Embryonic facial prominence (tissue), 1 donor: ENCODE data around the gene GRAPL.
A peak's percentile ranks its signal among the peaks of the same experiment; 100 is the strongest.
"Not testable (repeated sequence)": the region's sequence is repeated elsewhere in the genome, so short reads cannot be mapped to it uniquely, and the experiment has no call there.

Experiments
- DNase-seq: peaks from one replicate; pipeline ENCODE4 v3.0.0-alpha.2; 2016; ENCODE audit errors: extremely low spot score

GRAPL gene

GRCh38 chr17:19127148-19127980 lies at the start of gene GRAPL:
GRAPL (plus strand) TSS chr17:19127589; CDS start chr17:19127620, 31 bp downstream.
- DNase-seq: not testable (repeated sequence)

- DNase-seq: not testable (repeated sequence)
Observed at GRCh38 chr17:19088804-19089685, 38.3 kb upstream of the GRAPL start.

GRCh38 chr17:19090058-19090772 lies 37.2 kb upstream of the GRAPL start:
- not testable (repeated sequence) for DNase-seq

GRCh38 chr17:19092737-19093683 lies 34.4 kb upstream of the GRAPL start:
- not testable (repeated sequence) for DNase-seq

GRCh38 chr17:19093684-19094438 lies 33.5 kb upstream of the GRAPL start:
- DNase-seq: not testable (repeated sequence)

GRCh38 chr17:19108517-19108916 lies 18.9 kb upstream of the GRAPL start:
- DNase-seq: not testable (repeated sequence)

GRCh38 chr17:19110189-19111097 lies 16.9 kb upstream of the GRAPL start:
- DNase-seq: not testable (repeated sequence)

GRCh38 chr17:19111111-19111711 lies 16.2 kb upstream of the GRAPL start:
- DNase-seq: peak; percentile 6

- DNase-seq: peak; percentile 67
Observed at GRCh38 chr17:19111801-19112458, 15.5 kb upstream of the GRAPL start.

GRCh38 chr17:19112459-19112826 lies 14.9 kb upstream of the GRAPL start:
- peak; percentile 34 for DNase-seq

GRCh38 chr17:19118695-19119094 lies 8.7 kb upstream of the GRAPL start:
- DNase-seq: not testable (repeated sequence)

GRCh38 chr17:19125289-19125688 lies 2.1 kb upstream of the GRAPL start:
- DNase-seq: not testable (repeated sequence)

- not testable (repeated sequence) for DNase-seq
Observed at GRCh38 chr17:19129500-19129899, 2.1 kb downstream of the GRAPL start.

- not testable (repeated sequence) for DNase-seq
Observed at GRCh38 chr17:19131108-19131507, 3.7 kb downstream of the GRAPL start.

- not testable (repeated sequence) for DNase-seq
Observed at GRCh38 chr17:19131772-19132171, 4.4 kb downstream of the GRAPL start.

GRCh38 chr17:19133793-19134192 lies 6.4 kb downstream of the GRAPL start:
- not testable (repeated sequence) for DNase-seq

GRCh38 chr17:19135391-19135790 lies 8.0 kb downstream of the GRAPL start:
- DNase-seq: not testable (repeated sequence)

GRCh38 chr17:19136138-19136537 lies 8.7 kb downstream of the GRAPL start:
- DNase-seq: not testable (repeated sequence)
